Skeletal muscle tissue (tissue), 4 donors: ENCODE results near the gene GLTP. TPM values are rescaled to one million over a fixed set of nuclear protein-coding genes. Genes with fewer than 3 reads are reported as not detected.
A peak's percentile ranks its signal among the peaks of the same experiment; 100 is the strongest.
"Not testable (repeated sequence)": the region's sequence is repeated elsewhere in the genome, so short reads cannot be mapped to it uniquely, and the experiment has no call there.

Source experiments
- H3K27ac ChIP-seq: one replicate; pipeline ENCODE4 v1.7.0; 2013; ENCODE audit warnings: mild to moderate bottlenecking, low read depth, low read length, inconsistent platforms
- H3K27me3 ChIP-seq, 3 donors: one replicate each; pipeline ENCODE4 v1.7.0; 2013; ENCODE audit warnings: low read length in 3 of 3; ENCODE audit not compliant: control insufficient read depth in 3 of 3, insufficient read depth in 3 of 3
- H3K36me3 ChIP-seq, 3 donors: one replicate each; pipeline ENCODE4 v1.7.0; 2013; ENCODE audit warnings: low read length in 3 of 3; ENCODE audit not compliant: control insufficient read depth in 3 of 3, insufficient read depth in 3 of 3
- H3K4me1 ChIP-seq, 3 donors: one replicate each; pipeline ENCODE4 v1.7.0; 2013; ENCODE audit warnings: low read length in 3 of 3, mild to moderate bottlenecking in 3 of 3; ENCODE audit not compliant: control insufficient read depth in 3 of 3, insufficient read depth in 3 of 3
- H3K4me3 ChIP-seq, 3 donors: one replicate each; pipeline ENCODE4 v1.7.0; 2013; ENCODE audit warnings: low read length in 3 of 3
- H3K9ac ChIP-seq, 3 donors: one replicate each; pipeline ENCODE4 v1.7.0; 2013; ENCODE audit warnings: low read length in 3 of 3, mild to moderate bottlenecking in 3 of 3, moderate library complexity in 2 of 3, low read depth in 1 of 3
- H3K9me3 ChIP-seq, 3 donors: one replicate each; pipeline ENCODE4 v1.7.0; 2013; ENCODE audit warnings: low read length in 3 of 3; ENCODE audit not compliant: control insufficient read depth in 3 of 3
- total RNA-seq: library from RNA; depleted of rRNA; stranded (reverse); fragments of >200 nt; gene quantifications from one replicate; pipeline ENCODE4 v1.2.3, GENCODE V29; 2014
- donor health status: Osteomylitis.

GLTP gene, protein sequence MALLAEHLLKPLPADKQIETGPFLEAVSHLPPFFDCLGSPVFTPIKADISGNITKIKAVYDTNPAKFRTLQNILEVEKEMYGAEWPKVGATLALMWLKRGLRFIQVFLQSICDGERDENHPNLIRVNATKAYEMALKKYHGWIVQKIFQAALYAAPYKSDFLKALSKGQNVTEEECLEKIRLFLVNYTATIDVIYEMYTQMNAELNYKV
- total RNA-seq, result 18.3 TPM

DNA sequence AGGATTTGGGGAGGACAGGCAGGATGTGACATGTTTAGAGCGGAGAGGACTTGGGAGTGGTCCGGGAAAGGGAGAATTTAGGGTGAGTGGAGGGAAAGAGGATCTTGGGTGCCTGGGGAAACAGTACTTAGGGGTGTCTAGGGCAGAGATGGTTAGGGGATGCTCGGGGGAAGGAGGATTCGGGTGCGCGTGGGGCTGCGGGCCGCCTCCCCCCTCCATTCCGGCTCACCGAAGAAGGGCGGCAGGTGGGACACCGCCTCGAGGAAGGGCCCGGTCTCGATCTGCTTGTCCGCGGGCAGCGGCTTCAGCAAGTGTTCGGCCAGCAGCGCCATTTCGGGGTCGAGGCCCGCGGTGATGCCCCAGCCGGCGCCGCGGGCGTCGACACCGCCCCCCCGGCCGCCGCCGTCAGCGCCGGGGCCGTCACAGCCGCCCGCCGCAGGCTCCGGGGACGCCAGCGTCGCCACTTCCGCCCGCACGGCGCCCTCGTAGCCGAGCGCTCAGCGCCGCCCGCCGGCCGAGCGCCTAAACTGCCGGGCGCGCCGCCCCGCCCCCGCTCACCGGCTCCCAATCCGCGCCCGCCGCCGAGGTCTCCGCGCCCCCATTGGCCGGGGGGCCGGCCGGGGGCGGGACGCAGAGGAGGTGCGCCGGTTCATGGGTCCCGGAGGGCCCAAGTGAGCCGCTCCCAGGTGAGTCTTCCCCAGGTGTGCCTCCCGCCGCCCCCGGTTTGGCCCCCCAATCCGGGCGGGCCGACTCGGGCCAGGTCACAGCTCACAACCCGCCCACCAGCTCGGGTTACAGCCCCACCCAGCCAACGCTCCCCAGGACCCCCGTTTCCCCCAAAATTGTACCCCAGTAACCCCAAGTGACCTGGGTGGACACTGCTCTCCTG is at the start of gene GLTP:
TSS of gene GLTP (minus strand) at position 499 of the 889 bp plus-strand sequence. CDS start at position 332, 167 bp downstream.
- H3K27ac ChIP-seq, result peak within 1 kb of the TSS; percentile 39
- H3K4me3 ChIP-seq, result peak within 1 kb of the TSS; percentile 81 to 96 (median 96)
- no peaks in the 10 kb centered on the region for H3K36me3 ChIP-seq
- H3K4me1 ChIP-seq, result peaks cover 20 to 26% (median 23%) of the 10 kb centered on the region in 3 donors
- H3K9me3 ChIP-seq, result no peaks in the 10 kb centered on the region
- no peaks in the 10 kb centered on the region for H3K27me3 ChIP-seq
- H3K9ac ChIP-seq, result peak within 1 kb of the TSS; percentile 85 to 95 (median 91)

DNA sequence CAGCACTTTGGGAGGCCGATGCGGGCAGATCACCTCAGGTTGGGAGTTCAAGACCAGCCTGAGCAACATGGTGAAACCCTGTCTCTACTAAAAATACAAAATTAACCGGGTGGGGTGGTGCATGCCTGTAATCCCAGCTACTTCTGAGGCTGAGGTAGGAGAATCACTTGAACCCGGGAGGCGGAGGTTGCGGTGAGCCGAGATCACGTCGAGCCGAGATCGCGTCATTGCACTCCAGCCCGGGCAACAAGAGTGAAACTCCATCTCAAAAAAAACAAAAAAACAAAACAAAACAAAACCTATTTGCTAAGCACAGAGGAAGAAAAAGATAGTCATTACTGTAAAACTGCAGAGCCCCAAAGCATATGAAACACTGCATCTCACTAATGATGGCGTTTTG is 49.0 kb upstream of the GLTP start:
- H3K9ac ChIP-seq, H3K4me3 ChIP-seq, H3K27me3 ChIP-seq, H3K9me3 ChIP-seq, H3K27ac ChIP-seq: not testable (repeated sequence)
- Histone ChIP-seq H3K36me3 (peaks cover 36 to 44% (median 43%) of the 10 kb centered on the region in 3 donors), H3K4me1 (peaks cover 5 to 11% (median 9%) of the 10 kb centered on the region in 3 donors)

DNA sequence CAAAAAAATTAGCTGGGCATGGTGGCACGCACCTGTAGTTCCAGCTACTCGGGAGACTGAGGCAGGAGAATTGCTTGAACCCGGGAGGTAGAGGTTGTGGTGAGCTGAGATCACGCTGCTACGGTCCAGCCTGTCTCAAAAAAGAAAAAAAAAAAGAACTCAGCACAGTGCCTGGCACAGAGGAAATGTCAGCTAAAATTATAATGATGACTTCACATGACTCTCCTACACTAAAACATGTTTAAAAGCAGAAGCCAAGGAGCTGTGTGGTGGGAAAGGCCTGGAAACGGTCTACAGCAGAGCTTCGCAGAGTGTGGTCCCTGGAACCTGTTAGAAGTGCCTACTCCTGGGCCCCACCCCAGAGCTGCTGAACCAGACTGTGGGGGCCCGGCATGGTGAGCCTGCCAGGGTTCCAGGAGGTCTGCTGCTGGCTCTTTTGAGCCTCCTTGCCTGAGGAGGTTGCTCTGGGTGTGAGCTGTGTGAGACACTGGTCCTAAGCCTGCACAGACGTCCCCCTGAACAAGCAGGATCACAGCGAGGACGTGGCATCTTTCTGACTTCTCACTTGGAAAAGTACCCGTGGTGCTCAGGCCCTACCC is 47.8 kb upstream of the GLTP start:
- Histone ChIP-seq H3K4me1 (peaks cover 5 to 11% (median 9%) of the 10 kb centered on the region in 3 donors), H3K27ac (no peak overlapping the region), H3K36me3 (peaks cover 31 to 38% (median 33%) of the 10 kb centered on the region in 3 donors), H3K9me3 (no peaks in the 10 kb centered on the region), H3K4me3 (no peak overlapping the region), H3K27me3 (no peaks in the 10 kb centered on the region), H3K9ac (peak overlapping the region in 1 of 3 donors; percentile 33)

DNA sequence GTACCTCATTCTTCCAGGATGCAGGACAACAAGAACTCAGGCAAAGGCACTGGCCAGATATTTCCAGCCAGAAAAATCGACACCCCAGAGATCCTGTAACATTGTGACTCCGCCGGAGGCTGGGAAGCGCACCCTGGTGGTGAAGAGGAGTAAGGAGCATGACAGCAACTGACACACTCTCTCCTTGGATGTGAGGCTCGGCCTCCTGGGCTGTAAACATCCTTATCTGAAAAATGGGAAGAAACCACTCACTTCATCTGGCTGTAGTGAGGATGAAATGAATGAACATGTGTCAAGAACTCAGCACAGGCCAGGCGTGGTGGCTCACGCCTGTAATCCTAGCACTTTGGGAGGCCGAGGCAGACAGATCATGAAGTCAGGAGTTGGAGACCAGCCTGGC is 47.3 kb upstream of the GLTP start:
- H3K36me3 ChIP-seq, result peaks cover 25 to 33% (median 28%) of the 10 kb centered on the region in 3 donors
- H3K9ac ChIP-seq, result no peak overlapping the region
- H3K4me3 ChIP-seq, result no peak overlapping the region
- no peaks in the 10 kb centered on the region for H3K9me3 ChIP-seq
- H3K4me1 ChIP-seq, result peaks cover 5 to 11% (median 9%) of the 10 kb centered on the region in 3 donors
- no peaks in the 10 kb centered on the region for H3K27me3 ChIP-seq
- no peak overlapping the region for H3K27ac ChIP-seq

DNA sequence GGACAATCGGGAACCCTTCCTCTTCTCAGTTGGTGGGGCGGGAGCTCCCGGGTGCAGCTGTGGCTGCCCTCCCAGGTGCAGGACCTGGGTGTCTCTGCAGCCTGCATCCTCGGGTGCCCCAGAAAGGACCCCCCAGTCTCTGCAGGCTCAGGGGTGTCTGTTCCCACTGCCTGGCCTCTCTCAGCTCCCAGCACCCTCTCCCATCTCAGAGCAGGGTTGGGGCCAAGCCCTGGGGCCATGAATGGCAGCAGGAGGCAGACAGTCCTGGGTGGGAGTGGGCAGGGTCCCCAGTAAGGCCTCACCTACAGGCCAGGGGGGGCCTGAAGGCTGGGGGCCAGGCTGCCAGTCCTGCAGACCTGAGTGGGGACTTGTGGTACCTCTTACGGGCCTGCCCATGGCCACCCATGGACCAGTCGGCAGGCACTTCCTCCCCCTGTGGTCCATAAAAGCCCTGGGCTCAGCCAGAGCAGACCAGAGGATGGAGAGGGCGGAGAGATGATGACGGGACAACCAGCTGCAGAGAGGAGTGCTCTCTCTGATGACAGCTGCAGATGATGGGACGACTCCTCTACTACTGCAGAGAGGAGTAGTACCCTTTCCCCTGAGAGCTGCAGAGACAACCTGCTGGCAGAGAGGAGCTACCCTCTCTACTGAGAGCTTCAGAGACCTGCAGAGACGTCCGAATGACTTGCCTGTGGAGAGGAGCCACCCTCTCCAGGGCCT is 46.3 kb upstream of the GLTP start:
- Histone ChIP-seq H3K27me3 (no peaks in the 10 kb centered on the region), H3K27ac (no peak overlapping the region), H3K4me1 (peaks cover 5 to 11% (median 9%) of the 10 kb centered on the region in 3 donors), H3K4me3 (no peak overlapping the region), H3K36me3 (peaks cover 18 to 25% (median 18%) of the 10 kb centered on the region in 3 donors), H3K9me3 (no peaks in the 10 kb centered on the region), H3K9ac (no peak overlapping the region)

DNA sequence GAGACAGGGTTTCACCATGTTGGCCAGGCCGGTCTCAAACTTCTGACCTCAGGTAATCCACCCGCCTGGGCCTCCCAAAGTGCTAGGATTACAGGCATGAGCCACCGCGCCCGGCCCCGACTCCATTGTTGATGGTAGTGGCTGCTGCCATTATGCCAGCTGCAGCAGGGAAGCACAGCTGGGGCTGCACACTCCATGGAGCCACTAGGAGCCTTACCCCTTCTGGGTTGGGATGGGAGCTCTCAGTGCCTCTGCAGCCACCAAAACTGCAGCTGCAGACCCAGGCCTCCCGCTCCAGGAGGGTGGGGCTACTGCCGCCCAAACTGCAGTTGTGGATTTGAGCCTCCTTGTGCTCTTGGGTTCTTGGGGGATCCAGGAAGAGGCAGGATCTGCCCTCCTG is 45.7 kb upstream of the GLTP start:
- peaks cover 12 to 23% (median 13%) of the 10 kb centered on the region in 3 donors for H3K36me3 ChIP-seq
- H3K9me3 ChIP-seq, result no peaks in the 10 kb centered on the region
- H3K9ac ChIP-seq, result no peak overlapping the region
- no peaks in the 10 kb centered on the region for H3K27me3 ChIP-seq
- no peak overlapping the region for H3K4me3 ChIP-seq
- peaks cover 5 to 11% (median 9%) of the 10 kb centered on the region in 3 donors for H3K4me1 ChIP-seq
- no peak overlapping the region for H3K27ac ChIP-seq

DNA sequence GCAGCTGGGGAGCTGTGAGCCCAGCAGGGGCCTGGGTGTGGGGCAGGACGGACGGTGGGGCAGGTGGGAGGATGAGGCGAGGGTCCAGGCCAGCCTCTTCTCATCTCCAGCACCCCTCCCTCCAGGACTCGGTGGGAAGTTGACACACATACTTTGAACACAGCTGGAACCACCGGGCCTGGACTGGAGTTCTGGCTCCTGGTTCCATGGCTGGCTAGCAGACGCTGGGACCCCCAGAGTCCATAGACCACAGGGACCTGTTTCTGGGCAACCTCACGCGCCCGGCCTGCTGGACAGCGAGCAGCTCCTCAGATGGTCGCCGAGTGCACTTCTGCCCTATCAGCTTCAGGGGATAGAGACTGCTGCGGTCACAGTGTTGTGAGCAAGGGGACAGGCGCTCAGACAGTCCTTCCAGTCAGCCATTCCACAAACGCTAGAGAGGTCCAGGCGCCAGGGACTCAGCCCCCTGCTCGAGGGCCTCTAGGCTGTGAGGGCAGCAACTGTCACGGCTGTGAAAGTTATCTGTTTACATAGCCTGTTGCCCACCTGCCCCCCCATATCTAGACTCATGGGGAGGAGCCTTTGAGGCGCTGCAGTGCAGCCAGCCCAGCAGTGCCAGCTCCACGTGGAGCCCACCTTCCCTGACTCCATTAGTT is 45.0 kb upstream of the GLTP start:
- no peaks in the 10 kb centered on the region for H3K27me3 ChIP-seq
- no peak overlapping the region for H3K27ac ChIP-seq
- no peak overlapping the region for H3K4me3 ChIP-seq
- H3K9me3 ChIP-seq, result no peaks in the 10 kb centered on the region
- peaks cover 5 to 11% (median 9%) of the 10 kb centered on the region in 3 donors for H3K4me1 ChIP-seq
- H3K36me3 ChIP-seq, result peaks cover 8 to 22% (median 12%) of the 10 kb centered on the region in 3 donors
- no peak overlapping the region for H3K9ac ChIP-seq

DNA sequence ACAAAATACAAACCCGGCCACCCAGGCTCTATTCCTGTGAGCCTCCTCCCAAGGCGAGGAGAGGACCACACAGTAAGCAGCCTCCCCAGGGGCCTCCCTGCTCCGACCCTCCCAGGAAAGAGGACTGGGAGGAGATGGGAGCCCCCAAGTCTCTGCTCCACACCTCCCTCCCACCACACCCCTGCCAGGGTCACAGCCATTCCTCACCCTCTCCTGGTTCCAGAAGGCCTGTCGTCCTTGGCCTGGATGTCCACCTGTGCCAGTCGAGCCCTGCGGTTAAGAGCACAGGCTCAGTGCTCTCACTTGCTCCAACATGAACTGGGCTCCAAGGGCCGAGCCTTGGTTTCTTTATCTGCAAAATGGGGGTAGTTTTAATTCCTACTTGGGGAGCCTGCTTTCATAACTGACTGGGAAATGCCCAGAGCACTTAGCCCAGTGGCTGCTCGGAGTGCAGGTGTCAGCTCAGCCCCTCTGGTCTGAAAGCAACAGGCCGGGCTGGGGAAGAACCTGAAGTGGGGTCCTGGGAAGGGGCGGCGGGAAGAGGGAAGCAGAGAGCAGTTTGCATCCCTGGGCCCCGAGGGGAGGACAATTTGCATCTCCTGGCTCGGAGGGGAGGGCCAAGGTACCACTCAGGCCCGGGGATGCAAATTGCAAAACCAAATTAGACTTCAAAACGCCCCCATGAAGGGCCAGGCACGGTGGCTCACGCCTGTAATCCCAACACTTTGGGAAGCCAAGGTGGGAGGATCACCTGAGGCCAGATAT is 43.3 kb upstream of the GLTP start:
- no peak overlapping the region for H3K4me3 ChIP-seq
- no peak overlapping the region for H3K27ac ChIP-seq
- H3K4me1 ChIP-seq, result peaks cover 5 to 11% (median 9%) of the 10 kb centered on the region in 3 donors
- H3K9ac ChIP-seq, result no peak overlapping the region
- H3K27me3 ChIP-seq, result no peaks in the 10 kb centered on the region
- H3K9me3 ChIP-seq, result no peaks in the 10 kb centered on the region
- H3K36me3 ChIP-seq, result peaks cover 11 to 19% (median 16%) of the 10 kb centered on the region in 3 donors
